GM12875 (cell line): ENCODE results near the gene GNPAT.

Source experiments
- H3K4me3 ChIP-seq: one replicate; pipeline ENCODE4 v1.5.1; 2011; ENCODE audit warnings: low read depth, low read length, control low read depth
- CTCF ChIP-seq: IDR thresholded peaks from 2 replicates; pipeline ENCODE4 v1.5.1; 2011; ENCODE audit warnings: low read depth, mild to moderate bottlenecking, control low read depth, inconsistent platforms, low read length, moderate library complexity, borderline replicate concordance; ENCODE audit not compliant: insufficient read depth

GNPAT gene

GRCh38 chr1:231236208-231236591, 4.8 kb upstream of the GNPAT start:
- TF ChIP-seq CTCF: no peak
- H3K4me3 ChIP-seq: no peak overlapping the region

- TF ChIP-seq CTCF: no peak
- H3K4me3 ChIP-seq: no peak overlapping the region
These were observed 4.1 kb upstream of the GNPAT start for GRCh38 chr1:231236938-231237337.

GRCh38 chr1:231238298-231238697, 2.7 kb upstream of the GNPAT start:
- H3K4me3 ChIP-seq: no peak overlapping the region
- TF ChIP-seq CTCF: no peak

- no peak for TF ChIP-seq CTCF
- peak overlapping the region; percentile 93 for H3K4me3 ChIP-seq
These were observed 505 bp upstream of the GNPAT start for GRCh38 chr1:231240531-231240882.

- peak overlapping the region; percentile 93 for H3K4me3 ChIP-seq
- TF ChIP-seq CTCF: no peak
These were observed 738 bp downstream of the GNPAT start for GRCh38 chr1:231241750-231242149.

- no peak for TF ChIP-seq CTCF
- no peak overlapping the region for H3K4me3 ChIP-seq
These were observed 1.6 kb downstream of the GNPAT start for GRCh38 chr1:231242516-231243198.

GRCh38 chr1:231248778-231249177, 7.8 kb downstream of the GNPAT start:
- no peak for TF ChIP-seq CTCF
- no peak overlapping the region for H3K4me3 ChIP-seq
